GM04503 (cell line): ENCODE measurements around the gene PPP1R2.
"Not testable (repeated sequence)": the region's sequence is repeated elsewhere in the genome, so short reads cannot be mapped to it uniquely, and the experiment has no call there.

Source experiments
- DNase-seq: peaks from one replicate; pipeline ENCODE4 v3.0.0-alpha.2; 2012; ENCODE audit warnings: low read depth

The PPP1R2 gene

GRCh38 chr3:195542698-195543499 is at the start of gene PPP1R2:
Gene PPP1R2 (minus strand): TSS chr3:195543325. CDS start chr3:195543025, 300 bp downstream.
- peak; percentile 38 for DNase-seq

DNA sequence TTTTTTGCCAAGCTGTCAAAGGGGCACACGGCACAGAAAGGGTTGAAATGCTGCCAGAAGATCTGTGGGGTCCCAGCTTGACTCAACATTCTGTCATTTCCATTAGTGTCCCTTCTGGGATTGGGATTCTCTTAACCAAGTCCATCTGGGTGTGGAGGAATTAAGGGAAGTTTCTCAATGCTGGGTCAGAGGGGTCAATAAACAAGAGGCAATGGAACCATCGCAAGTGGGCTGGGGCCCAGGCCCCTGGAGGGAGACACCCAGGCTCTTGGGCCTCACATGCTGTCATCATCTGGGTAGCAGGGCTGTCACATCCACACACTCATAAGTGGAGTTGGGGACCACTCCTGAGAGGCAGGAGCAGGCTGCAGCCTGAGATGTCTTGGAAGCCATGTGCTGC is 48.7 kb upstream of the PPP1R2 start:
- DNase-seq = no peak

GRCh38 chr3:195591220-195591619 is 48.1 kb upstream of the PPP1R2 start:
- no peak for DNase-seq

GRCh38 chr3:195590381-195590780 is 47.3 kb upstream of the PPP1R2 start:
- not testable (repeated sequence) for DNase-seq

GRCh38 chr3:195589796-195590195 is 46.7 kb upstream of the PPP1R2 start:
- DNase-seq = not testable (repeated sequence)

GRCh38 chr3:195587824-195588223 is 44.7 kb upstream of the PPP1R2 start:
- no peak for DNase-seq

DNA sequence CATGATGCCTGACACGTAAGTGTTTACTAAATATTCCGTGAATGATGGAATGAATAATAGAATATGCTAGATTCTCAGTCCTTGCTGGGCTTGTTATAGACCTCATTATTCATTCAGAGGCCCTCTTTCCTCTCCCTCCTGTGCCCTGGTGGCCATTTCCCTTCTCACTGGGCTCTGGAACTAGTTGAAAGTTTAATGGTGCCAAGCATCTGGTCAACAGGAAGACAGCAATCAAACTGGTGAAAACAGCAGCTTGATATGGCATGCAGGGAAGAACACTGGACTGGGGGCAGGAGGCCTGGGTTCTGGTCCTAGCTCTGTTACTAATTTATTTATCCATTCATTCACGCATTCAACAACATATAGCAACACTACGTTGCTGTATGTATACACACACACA is 44.3 kb upstream of the PPP1R2 start:
- no peak for DNase-seq

- no peak for DNase-seq
Observed at GRCh38 chr3:195584543-195584870, 41.4 kb upstream of the PPP1R2 start.

DNA sequence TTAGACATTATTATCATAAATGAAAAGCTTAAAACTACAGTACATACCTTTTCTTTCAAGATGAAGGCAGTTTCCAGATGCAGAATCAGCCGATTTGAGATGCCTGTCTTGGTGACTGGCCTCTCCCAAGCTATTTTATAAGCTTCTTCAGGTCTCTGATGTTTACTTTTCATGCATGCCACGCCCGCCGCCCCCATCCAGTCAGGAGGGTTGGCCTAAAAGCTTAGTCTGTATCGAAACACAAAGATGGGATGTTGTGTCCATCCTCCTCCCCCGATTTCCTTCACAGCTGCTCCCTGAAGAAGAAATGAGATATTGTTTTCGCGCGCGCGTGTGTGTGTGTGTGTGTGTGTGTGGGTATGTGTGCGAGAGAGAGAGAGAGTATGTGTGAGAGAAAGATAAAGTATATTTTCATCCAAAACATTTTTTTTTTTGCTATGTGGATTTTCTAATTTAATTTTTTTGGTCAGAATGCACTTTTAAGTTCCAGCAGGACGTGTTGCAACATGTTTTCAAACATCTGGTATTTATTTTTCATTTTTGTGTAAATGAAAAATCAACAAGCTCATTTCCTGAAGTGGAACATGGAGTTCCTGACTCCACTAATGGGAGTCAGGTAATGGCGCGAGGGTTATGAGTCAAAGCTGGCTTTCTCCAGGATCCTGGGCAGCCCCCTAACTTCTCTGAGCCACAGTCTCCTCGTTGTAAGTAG is 40.9 kb upstream of the PPP1R2 start, which contains the start of gene APOD:
Gene APOD (minus strand): TSS at position 110 of the 712 bp plus-strand sequence. CDS start 4,479 bp downstream, outside the sequence.
- no peak for DNase-seq

GRCh38 chr3:195582947-195583346 is 39.8 kb upstream of the PPP1R2 start:
- DNase-seq = no peak

- DNase-seq = peak; percentile 47
Observed at GRCh38 chr3:195580744-195581443, 37.8 kb upstream of the PPP1R2 start.

DNA sequence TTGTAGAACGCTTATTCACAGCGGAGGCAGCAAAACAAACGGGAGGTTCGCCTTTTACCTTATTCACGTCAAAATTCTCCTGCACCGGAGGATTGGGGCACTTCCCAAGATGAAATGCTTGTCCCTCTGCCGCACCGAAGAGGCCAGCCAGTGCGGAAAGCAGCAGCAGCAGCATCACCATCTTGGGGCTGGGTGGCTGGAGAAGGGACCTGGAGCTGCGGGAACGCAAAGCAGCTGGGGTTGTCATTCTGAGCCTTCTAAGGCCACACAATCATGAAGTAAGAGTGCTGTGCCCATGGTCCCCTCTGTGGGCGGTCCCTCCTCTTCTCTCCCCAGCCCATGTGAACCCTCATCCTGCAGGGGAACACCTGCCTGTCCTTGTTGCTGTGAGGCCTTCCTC is 36.2 kb upstream of the PPP1R2 start:
- no peak for DNase-seq

GRCh38 chr3:195578565-195578964 is 35.4 kb upstream of the PPP1R2 start:
- DNase-seq = no peak

- DNase-seq = no peak
Observed at GRCh38 chr3:195577645-195578177, 34.6 kb upstream of the PPP1R2 start.

DNA sequence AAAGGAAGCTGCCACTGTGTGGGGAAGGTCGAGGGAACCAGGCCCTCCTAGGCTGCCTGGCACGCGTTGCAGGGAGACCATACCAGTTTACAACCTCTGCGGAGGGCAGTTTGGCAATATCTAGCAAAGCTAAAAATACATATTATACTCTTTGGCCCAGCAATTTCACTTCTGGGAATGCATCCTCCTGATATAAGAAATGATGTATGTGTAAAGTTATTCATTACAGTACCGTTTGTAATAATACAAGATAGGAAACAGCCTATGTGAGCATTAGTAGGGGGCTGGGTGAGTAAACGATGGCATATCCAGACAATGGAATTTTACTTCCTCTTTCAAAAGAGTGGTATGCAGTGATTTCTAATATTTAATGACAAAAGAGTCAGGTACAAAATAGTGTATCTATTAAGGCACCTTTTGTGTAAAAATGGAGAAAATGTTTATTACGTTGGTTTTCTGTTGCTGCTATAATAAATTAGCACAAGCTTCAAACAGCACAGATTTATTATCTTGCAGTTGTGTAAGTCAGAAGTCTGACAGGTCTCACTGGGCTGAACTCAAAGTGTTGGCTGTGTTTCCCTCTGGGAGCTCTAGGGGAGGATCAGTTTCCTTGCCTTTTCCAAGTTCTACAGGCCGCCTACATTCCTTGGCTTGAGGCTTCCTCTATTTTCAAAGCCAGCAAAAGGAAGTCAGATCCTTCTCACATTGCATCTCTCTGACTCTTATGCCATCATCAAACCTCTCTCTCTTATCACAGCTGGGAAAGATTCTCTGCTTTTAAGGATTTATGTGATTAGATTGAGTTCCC is 31.6 kb upstream of the PPP1R2 start:
- no peak for DNase-seq

DNA sequence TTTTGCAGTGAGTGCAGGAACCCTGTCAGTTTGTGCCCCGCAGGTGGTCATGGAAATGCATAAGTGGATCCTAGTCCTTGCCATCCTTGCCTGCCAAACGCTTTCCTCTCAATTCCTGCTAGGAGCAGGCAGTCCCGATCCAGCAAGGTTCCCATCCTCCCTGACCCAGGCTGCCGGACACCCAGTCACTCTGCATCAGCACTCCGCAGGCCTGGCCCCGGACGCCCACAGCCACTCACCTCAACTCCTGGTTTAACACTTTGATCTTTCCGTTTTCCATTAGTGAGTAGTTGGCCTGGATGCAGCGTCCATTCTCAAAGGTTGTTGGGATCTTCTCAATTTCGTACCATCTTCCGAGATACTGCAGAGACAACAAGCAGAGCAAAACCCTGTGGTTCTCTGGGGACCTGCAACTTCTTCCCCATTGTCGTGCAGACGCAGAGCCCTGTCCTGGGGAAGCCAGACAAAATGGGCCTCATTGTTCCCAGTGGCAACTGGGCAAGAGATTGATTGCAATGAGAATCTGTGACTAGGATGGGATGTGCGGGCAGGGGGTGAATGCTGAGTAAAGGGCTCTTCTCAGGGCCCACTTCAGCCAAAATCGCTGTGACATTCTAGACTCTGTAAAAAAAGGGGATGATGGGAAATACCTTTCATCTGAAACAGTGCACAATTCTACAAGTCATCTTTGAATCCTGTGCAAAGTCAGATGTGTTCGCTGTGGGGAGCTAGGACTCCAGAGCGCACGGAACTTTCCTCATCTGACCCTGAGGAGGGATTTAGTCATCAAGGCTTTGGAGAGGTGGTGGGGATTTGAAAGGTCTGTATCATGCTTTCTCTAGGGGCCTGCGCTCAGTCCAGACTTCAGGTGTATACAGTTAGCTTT is 30.7 kb upstream of the PPP1R2 start:
- no peak for DNase-seq

DNA sequence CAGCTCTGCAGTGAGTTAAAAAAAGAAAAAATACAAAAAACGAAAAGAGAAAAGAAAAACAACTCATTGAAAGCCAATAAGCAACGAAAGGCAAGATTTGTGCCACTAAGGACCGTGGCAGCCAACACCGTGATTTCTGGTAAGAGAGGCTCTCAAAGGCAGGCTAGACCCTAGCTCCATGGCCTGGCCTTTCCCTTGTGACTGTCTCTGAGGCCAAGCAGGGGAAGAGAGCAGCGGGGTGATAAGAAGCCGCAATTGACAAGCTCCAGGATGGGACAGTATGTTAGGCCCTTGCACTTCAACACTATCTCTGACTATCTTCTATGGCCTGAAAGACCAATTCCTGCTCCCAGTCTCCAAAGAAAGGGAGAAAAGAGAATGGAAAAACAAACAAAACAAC is 28.2 kb upstream of the PPP1R2 start:
- DNase-seq = no peak

- no peak for DNase-seq
Observed at GRCh38 chr3:195570912-195571311, 27.8 kb upstream of the PPP1R2 start.

DNA sequence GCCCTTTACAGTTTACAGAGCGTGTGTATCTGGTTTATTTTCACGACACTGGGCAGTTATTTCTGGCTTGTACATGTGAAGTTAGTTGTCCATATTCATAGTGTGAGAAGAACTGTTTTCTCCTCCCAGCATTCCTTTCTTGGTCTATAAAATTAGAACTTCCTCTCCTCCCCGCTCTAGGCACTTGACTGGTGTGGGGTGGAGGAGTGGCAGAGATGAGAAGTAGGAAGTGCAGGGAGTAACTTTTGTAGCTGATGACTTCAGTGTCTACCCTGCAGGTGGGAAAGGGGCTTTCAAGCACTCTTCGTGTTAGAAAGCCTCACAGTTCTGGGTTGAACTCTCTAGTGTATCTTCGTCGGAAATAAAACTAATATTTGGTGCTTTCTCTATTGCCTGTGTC is 27.2 kb upstream of the PPP1R2 start:
- no peak for DNase-seq

DNA sequence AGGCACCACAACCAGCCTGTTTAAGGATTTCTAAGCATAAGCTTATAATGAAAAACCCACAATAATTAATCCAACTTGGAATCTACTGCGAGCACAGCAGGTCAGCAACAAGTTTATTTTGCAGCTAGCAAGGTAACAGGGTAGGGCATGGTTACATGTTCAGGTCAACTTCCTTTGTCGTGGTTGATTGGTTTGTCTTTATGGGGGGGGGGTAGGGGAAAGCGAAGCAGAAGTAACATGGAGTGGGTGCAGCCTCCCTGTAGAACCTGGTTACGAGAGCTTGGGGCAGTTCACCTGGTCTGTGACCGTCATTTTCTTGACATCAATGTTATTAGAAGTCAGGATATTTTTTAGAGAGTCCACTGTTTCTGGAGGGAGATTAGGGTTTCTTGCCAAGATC is 25.5 kb upstream of the PPP1R2 start:
- no peak for DNase-seq

GRCh38 chr3:195566797-195567196 is 23.7 kb upstream of the PPP1R2 start:
- no peak for DNase-seq
